Mesenchymal stem cell (in vitro differentiated cells and primary cell): ENCODE measurements around the gene FBXL2. TPM values are rescaled to one million over a fixed set of nuclear protein-coding genes. Genes with fewer than 3 reads are reported as not detected.

Source experiments
- DNase-seq: peaks from one replicate; pipeline ENCODE4 v3.0.0-alpha.2; 2013
- H2AFZ ChIP-seq: one replicate; pipeline ENCODE4 v1.6.1; 2013; ENCODE audit warnings: low read depth, mild to moderate bottlenecking, control low read depth, inconsistent platforms, low read length, moderate library complexity
- H2AK5ac ChIP-seq: 2 replicates; pipeline ENCODE4 v1.6.1; 2013; ENCODE audit warnings: low read length, moderate library complexity, mild to moderate bottlenecking, inconsistent platforms; ENCODE audit not compliant: severe bottlenecking
- H2BK120ac ChIP-seq: one replicate; pipeline ENCODE4 v1.6.1; 2013; ENCODE audit warnings: low read depth, mild to moderate bottlenecking, inconsistent platforms, low read length, moderate library complexity
- H2BK12ac ChIP-seq, 2 experiments: one replicate each; pipeline ENCODE4 v1.6.1; 2013; ENCODE audit warnings: inconsistent platforms in 2 of 2, low read length in 2 of 2, mild to moderate bottlenecking in 2 of 2, moderate library complexity in 2 of 2, control low read depth in 1 of 2
- H2BK15ac ChIP-seq: one replicate; pipeline ENCODE4 v1.6.1; 2013; ENCODE audit warnings: mild to moderate bottlenecking, low read depth, inconsistent platforms; ENCODE audit not compliant: poor library complexity, severe bottlenecking
- H2BK5ac ChIP-seq: 2 replicates; pipeline ENCODE4 v1.6.1; 2013; ENCODE audit warnings: low read depth, mild to moderate bottlenecking, low read length, control low read depth, inconsistent platforms; ENCODE audit not compliant: poor library complexity, severe bottlenecking
- H3K14ac ChIP-seq, 2 experiments: one replicate each; pipeline ENCODE4 v1.6.1; 2013; ENCODE audit warnings: inconsistent platforms in 2 of 2, low read length in 2 of 2, control low read depth in 1 of 2, mild to moderate bottlenecking in 1 of 2, moderate library complexity in 1 of 2
- H3K18ac ChIP-seq, 2 experiments: one replicate each; pipeline ENCODE4 v1.6.1; 2013; ENCODE audit warnings: inconsistent platforms in 2 of 2, low read length in 2 of 2, control low read depth in 1 of 2, low read depth in 1 of 2, mild to moderate bottlenecking in 1 of 2
- H3K23ac ChIP-seq, 2 experiments: one replicate each; pipeline ENCODE4 v1.6.1; 2013; ENCODE audit warnings: inconsistent platforms in 2 of 2, low read length in 2 of 2, mild to moderate bottlenecking in 2 of 2, moderate library complexity in 2 of 2, control low read depth in 1 of 2
- H3K27ac ChIP-seq: 2 replicates; pipeline ENCODE4 v1.5.1; 2013; ENCODE audit warnings: mild to moderate bottlenecking, moderate library complexity, low read length, control low read depth, inconsistent platforms; ENCODE audit not compliant: poor library complexity, severe bottlenecking
- H3K27me3 ChIP-seq, 2 experiments: 2 replicates each; pipeline versions ENCODE4 v1.6.1 to v1.7.0; 2013; ENCODE audit warnings: low read length in 2 of 2, mild to moderate bottlenecking in 2 of 2, moderate library complexity in 2 of 2, control low read depth in 1 of 2, inconsistent platforms in 1 of 2; ENCODE audit not compliant: control insufficient read depth in 1 of 2, insufficient read depth in 1 of 2
- H3K36me3 ChIP-seq, 2 experiments: 2 replicates each; pipeline versions ENCODE4 v1.6.1 to v1.7.0; 2013; ENCODE audit warnings: low read length in 2 of 2, control low read depth in 1 of 2, inconsistent platforms in 1 of 2, low read depth in 1 of 2, mild to moderate bottlenecking in 1 of 2; ENCODE audit not compliant: insufficient read depth in 2 of 2, control insufficient read depth in 1 of 2
- H3K4ac ChIP-seq, 2 experiments: one replicate each; pipeline ENCODE4 v1.6.1; 2013; ENCODE audit warnings: inconsistent platforms in 2 of 2, low read length in 2 of 2, mild to moderate bottlenecking in 2 of 2, moderate library complexity in 2 of 2, control low read depth in 1 of 2, low read depth in 1 of 2
- H3K4me1 ChIP-seq: 2 replicates; pipeline ENCODE4 v1.6.1; 2013; ENCODE audit warnings: low read depth, low read length, control low read depth; ENCODE audit not compliant: control insufficient read depth, insufficient read depth
- H3K4me2 ChIP-seq: 2 replicates; pipeline ENCODE4 v1.6.1; 2013; ENCODE audit warnings: low read length, mild to moderate bottlenecking, inconsistent platforms; ENCODE audit not compliant: poor library complexity, severe bottlenecking
- H3K4me3 ChIP-seq, 2 experiments: 2 replicates each; pipeline versions ENCODE4 v1.5.1 to v1.7.0; 2013; ENCODE audit warnings: low read length in 2 of 2, mild to moderate bottlenecking in 2 of 2, control low read depth in 1 of 2, low read depth in 1 of 2; ENCODE audit not compliant: insufficient read depth in 1 of 2
- H3K79me1 ChIP-seq: replicated peaks from 2 replicates; pipeline ENCODE4 v1.6.1; 2013; ENCODE audit warnings: mild to moderate bottlenecking, control low read depth, low read length, inconsistent platforms; ENCODE audit not compliant: poor library complexity, severe bottlenecking
- H3K9ac ChIP-seq: 2 replicates; pipeline ENCODE4 v1.7.0; 2013; ENCODE audit warnings: mild to moderate bottlenecking, low read length, moderate library complexity
- H3K9me3 ChIP-seq: 2 replicates; pipeline ENCODE4 v1.7.0; 2013; ENCODE audit warnings: mild to moderate bottlenecking, low read length; ENCODE audit not compliant: control insufficient read depth
- H4K8ac ChIP-seq: one replicate; pipeline ENCODE4 v1.6.1; 2013; ENCODE audit warnings: inconsistent platforms, mild to moderate bottlenecking, low read length, moderate library complexity
- H4K91ac ChIP-seq: one replicate; pipeline ENCODE4 v1.6.1; 2013; ENCODE audit warnings: mild to moderate bottlenecking, low read length, inconsistent platforms
- WGBS: methylation state at CpG from one replicate; pipeline ENCODE4 v1.1.7; 2013; ENCODE audit warnings: mixed read lengths; 5-methylcytosine and 5-hydroxymethylcytosine counted together
- polyA plus RNA-seq, 2 experiments: library from polyadenylated mRNA; stranded (reverse); fragments of 200-250 nt; gene quantifications; one replicate each; pipeline ENCODE4 v1.2.3, GENCODE V29; 2013

FBXL2 gene, protein sequence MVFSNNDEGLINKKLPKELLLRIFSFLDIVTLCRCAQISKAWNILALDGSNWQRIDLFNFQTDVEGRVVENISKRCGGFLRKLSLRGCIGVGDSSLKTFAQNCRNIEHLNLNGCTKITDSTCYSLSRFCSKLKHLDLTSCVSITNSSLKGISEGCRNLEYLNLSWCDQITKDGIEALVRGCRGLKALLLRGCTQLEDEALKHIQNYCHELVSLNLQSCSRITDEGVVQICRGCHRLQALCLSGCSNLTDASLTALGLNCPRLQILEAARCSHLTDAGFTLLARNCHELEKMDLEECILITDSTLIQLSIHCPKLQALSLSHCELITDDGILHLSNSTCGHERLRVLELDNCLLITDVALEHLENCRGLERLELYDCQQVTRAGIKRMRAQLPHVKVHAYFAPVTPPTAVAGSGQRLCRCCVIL
- 9.6 TPM for polyA plus RNA-seq (2013, experiment 1 of 2)
- polyA plus RNA-seq (2013, experiment 2 of 2), result 9.5 TPM

DNA sequence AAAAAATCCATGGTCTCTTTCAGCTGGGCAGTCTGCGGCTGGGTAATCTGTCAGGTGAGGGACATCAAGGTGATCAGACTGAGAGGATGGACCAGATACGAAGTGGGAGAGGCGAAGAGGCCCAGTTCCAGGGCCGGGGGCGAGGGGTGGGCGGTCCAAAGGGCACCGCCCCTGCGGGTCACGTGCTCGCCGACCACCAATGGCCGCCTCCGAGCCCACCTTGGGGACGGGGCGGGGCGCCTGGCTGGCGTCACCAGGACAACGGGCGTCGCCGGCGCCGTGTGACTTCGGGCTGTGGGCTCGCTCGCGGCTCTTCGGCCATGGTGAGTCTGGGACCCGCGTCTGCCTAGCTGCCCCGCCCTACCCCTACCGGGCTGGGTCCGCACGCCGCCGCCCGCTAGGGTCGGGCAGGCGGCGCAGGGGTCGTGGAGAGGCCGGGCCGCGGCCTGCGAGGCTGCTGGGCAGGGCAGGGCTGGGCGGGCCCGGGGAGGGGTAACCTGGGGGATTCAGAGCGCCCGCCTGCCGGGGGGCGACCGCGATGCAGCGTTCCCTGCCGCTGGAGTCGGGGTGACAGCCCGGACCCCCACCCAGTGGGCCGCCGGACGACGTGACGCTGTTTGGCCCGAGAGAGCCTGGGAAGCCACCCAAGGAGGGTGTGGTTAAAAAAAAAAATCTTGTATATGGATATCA lies at the start of gene FBXL2:
Gene FBXL2 (plus strand): TSS at position 250 of the 690 bp plus-strand sequence. CDS start 71 bp downstream, at position 321.
- Histone ChIP-seq H4K91ac (peak within 1 kb of the TSS; percentile 80), H3K36me3 (no peaks in the 10 kb centered on the region), H3K27ac (peak within 1 kb of the TSS; percentile 41), H3K9me3 (no peaks in the 10 kb centered on the region), H3K4me2 (peak within 1 kb of the TSS; percentile 75), H2BK120ac (peak within 1 kb of the TSS; percentile 79), H3K23ac (no peak within 1 kb of the TSS), H2BK5ac (peak within 1 kb of the TSS; percentile 79), H3K4ac (peak within 1 kb of the TSS; percentile 81 to 94), H3K9ac (peak within 1 kb of the TSS; percentile 88), H2AFZ (peak within 1 kb of the TSS; percentile 77), H3K14ac (peak within 1 kb of the TSS; percentile 43 to 88), H2BK12ac (peak within 1 kb of the TSS in 1 of 2 experiments; percentile 52), H2AK5ac (no peak within 1 kb of the TSS), H2BK15ac (peak within 1 kb of the TSS; percentile 90), H3K4me3 (peak within 1 kb of the TSS; percentile 80 to 99), H3K79me1 (no peaks in the 10 kb centered on the region), H3K18ac (peak within 1 kb of the TSS; percentile 80 to 86), H4K8ac (peak within 1 kb of the TSS; percentile 88), H3K27me3 (no peaks in the 10 kb centered on the region), H3K4me1 (peaks cover 2% of the 10 kb centered on the region)
- DNase-seq, result peak; percentile 75
- 3% methylated on average over 38 of the region's 63 CpGs for WGBS

- Histone ChIP-seq H3K9ac (no peak overlapping the region), H3K4me1 (no peaks in the 10 kb centered on the region), H4K91ac (no peak overlapping the region), H2BK120ac (no peak overlapping the region), H3K18ac (no peak overlapping the region), H3K14ac (no peak overlapping the region), H3K36me3 (no peaks in the 10 kb centered on the region), H2AK5ac (no peak overlapping the region), H2AFZ (no peak overlapping the region), H4K8ac (no peak overlapping the region), H2BK5ac (no peak overlapping the region), H2BK15ac (no peak overlapping the region), H2BK12ac (no peak overlapping the region), H3K9me3 (peaks cover 10% of the 10 kb centered on the region), H3K23ac (no peak overlapping the region), H3K4me2 (no peak overlapping the region), H3K27ac (no peak overlapping the region), H3K79me1 (no peaks in the 10 kb centered on the region), H3K27me3 (peaks cover 0 to 26% of the 10 kb centered on the region in 2 experiments), H3K4me3 (no peak overlapping the region), H3K4ac (no peak overlapping the region)
- 91% methylated on average over 3 of the region's 3 CpGs for WGBS
- no peak for DNase-seq
Observed at GRCh38 chr3:33229066-33229465, 48.2 kb upstream of the FBXL2 start.

- no peak for DNase-seq
- H3K4ac ChIP-seq, result no peak overlapping the region
- no peak overlapping the region for H3K18ac ChIP-seq
- H2BK15ac ChIP-seq, result no peak overlapping the region
- no peak overlapping the region for H2AFZ ChIP-seq
- H2BK120ac ChIP-seq, result no peak overlapping the region
- H3K9ac ChIP-seq, result no peak overlapping the region
- H3K27ac ChIP-seq, result no peak overlapping the region
- H3K14ac ChIP-seq, result no peak overlapping the region
- H3K23ac ChIP-seq, result no peak overlapping the region
- H2AK5ac ChIP-seq, result no peak overlapping the region
- H3K79me1 ChIP-seq, result no peaks in the 10 kb centered on the region
- H3K9me3 ChIP-seq, result peaks cover 10% of the 10 kb centered on the region
- no peaks in the 10 kb centered on the region for H3K36me3 ChIP-seq
- H2BK12ac ChIP-seq, result no peak overlapping the region
- no peak overlapping the region for H4K91ac ChIP-seq
- no peaks in the 10 kb centered on the region for H3K4me1 ChIP-seq
- no peak overlapping the region for H4K8ac ChIP-seq
- peaks cover 0 to 26% of the 10 kb centered on the region in 2 experiments for H3K27me3 ChIP-seq
- WGBS, result 68% methylated on average over 4 of the region's 5 CpGs
- no peak overlapping the region for H3K4me2 ChIP-seq
- H2BK5ac ChIP-seq, result no peak overlapping the region
- H3K4me3 ChIP-seq, result no peak overlapping the region
Observed at GRCh38 chr3:33229947-33230346, 47.3 kb upstream of the FBXL2 start.
